ENCODE data around the gene PCNA. TPM values are rescaled to one million over a fixed set of nuclear protein-coding genes. Genes with fewer than 3 reads are reported as not detected.
"Not testable (repeated sequence)": the region's sequence is repeated elsewhere in the genome, so short reads cannot be mapped to it uniquely, and the experiment has no call there.

PCNA gene
- total RNA-seq, 1 donor from 2014 or later: 52.5 TPM

DNA sequence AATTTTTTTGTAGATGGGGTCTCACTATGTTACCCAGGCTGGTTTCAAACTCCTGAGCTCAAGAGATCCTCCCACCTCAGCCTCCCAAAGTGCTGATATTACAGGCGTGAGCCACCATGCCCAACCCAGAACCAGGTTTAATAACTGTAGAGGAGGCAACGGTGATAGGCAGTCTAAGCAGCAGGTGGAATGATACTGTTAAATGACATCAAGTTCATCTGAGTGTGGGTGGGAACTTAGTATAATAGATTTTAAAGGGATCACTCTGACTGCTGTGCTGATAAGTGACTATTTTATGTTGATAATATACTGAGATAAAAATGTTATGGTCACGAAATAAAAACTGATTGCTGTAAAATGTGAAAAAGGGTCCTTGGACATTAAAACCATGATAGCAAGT, 31.1 kb downstream of the PCNA start:
- H3K27ac ChIP-seq: no peak overlapping the region
- no peak overlapping the region for H3K4me3 ChIP-seq
- intact Hi-C loops (cut with DNase I): no loop called here
- no peak for DNase-seq (ENCODE audit: low spot score in 2 of 2)
- H3K36me3 ChIP-seq: peaks cover 0 to 4% of the 10 kb centered on the region in 2 donors
- TF ChIP-seq, protein P1, sequence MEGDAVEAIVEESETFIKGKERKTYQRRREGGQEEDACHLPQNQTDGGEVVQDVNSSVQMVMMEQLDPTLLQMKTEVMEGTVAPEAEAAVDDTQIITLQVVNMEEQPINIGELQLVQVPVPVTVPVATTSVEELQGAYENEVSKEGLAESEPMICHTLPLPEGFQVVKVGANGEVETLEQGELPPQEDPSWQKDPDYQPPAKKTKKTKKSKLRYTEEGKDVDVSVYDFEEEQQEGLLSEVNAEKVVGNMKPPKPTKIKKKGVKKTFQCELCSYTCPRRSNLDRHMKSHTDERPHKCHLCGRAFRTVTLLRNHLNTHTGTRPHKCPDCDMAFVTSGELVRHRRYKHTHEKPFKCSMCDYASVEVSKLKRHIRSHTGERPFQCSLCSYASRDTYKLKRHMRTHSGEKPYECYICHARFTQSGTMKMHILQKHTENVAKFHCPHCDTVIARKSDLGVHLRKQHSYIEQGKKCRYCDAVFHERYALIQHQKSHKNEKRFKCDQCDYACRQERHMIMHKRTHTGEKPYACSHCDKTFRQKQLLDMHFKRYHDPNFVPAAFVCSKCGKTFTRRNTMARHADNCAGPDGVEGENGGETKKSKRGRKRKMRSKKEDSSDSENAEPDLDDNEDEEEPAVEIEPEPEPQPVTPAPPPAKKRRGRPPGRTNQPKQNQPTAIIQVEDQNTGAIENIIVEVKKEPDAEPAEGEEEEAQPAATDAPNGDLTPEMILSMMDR (IDR thresholded peaks at IDR 0.05): no peak
- H3K4me1 ChIP-seq: no peaks in the 10 kb centered on the region
- H3K9me3 ChIP-seq: no peaks in the 10 kb centered on the region
- H3K27me3 ChIP-seq: no peaks in the 10 kb centered on the region

DNA sequence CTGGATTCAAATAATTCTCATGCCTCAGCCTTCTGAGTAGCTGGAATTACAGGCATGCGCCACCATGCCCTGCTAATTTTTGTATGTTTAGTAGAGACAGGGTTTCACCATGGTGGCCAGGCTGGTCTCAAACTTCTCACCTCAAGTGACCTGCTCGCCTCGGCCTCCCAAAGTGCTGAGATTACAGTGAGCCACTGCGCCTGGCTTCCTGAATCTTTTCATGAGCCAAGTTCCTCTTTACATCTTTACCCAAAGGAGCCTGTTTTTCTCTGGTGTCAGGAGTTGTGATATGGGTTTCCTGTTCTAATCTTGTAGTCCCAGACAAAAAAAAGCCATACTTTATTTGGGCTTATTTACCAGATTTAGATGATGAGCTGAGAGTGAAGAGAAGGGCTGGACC, 34.4 kb downstream of the PCNA start:
- Histone ChIP-seq H3K27me3 (no peaks in the 10 kb centered on the region), H3K9me3 (no peaks in the 10 kb centered on the region), H3K4me3 (no peak overlapping the region), H3K36me3 (no peaks in the 10 kb centered on the region), H3K27ac (no peak overlapping the region), H3K4me1 (no peaks in the 10 kb centered on the region)
- no peak for DNase-seq (ENCODE audit: low spot score in 2 of 2)
- intact Hi-C loops (cut with DNase I): no loop called here
- TF ChIP-seq, protein P1 (IDR thresholded peaks at IDR 0.05): no peak

DNA sequence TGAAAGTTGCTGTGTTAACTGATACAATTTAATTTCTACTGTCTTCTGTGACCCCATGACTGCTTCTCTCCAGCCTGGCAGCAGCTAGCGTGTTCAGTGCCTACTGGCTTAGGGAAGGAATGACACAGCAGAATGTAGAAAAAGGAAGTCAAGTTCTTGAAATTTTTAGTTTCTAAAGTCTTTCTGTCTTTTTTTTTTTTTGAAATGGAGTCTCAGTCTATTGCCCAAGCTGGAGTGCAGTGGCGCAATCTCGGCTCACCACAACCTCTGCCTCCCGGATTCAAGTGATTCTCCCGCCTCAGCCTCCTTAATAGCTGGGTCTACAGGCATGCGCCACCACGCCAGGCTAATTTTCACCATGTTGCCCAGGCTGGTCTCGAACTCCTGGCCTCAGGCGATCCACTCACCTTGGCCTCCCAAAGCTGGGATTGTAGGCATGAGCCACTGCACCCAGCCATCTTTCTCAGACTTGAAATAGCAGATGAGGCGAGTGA, 39.3 kb downstream of the PCNA start:
- Histone ChIP-seq H3K27ac (peak overlapping the region; percentile 52 to 66), H3K27me3 (no peaks in the 10 kb centered on the region), H3K9me3 (no peaks in the 10 kb centered on the region), H3K4me1 (peaks cover 0 to 2% of the 10 kb centered on the region in 2 donors), H3K4me3 (no peak overlapping the region), H3K36me3 (no peaks in the 10 kb centered on the region)
- TF ChIP-seq, protein P1 (IDR thresholded peaks at IDR 0.05): no peak
- DNase-seq (ENCODE audit: low spot score in 2 of 2): peak; percentile 18 to 81
- intact Hi-C loops (cut with DNase I): no loop called here

DNA sequence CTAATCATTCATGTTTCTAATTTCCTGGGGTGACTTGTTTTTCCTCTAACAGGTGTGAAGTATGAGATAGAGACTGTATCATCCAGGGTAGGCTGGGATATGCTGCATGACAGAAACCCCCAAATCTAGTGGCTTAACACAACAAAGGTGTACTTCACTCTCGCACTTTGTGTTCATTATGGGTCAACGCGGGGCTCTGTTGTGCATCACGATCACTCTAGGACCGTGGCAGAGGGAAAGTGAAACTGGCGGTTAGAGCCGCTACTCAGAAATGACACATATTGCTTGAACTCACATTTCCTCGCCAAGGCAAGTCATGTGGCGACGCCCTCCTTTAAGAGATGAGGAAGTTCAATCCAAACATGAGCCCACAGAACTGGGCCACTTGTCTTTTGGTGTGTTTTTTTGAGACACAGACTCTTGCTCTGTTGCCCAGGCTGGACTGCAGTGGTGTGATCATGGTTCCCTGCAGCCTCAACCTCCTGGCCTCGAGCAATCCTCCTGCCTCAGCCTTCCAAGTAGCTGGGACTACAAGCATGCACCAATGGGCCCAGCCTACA, 41.3 kb downstream of the PCNA start:
- TF ChIP-seq, protein P1 (IDR thresholded peaks at IDR 0.05): no peak
- peak overlapping the region; percentile 54 to 67 for H3K27ac ChIP-seq
- peak overlapping the region in 1 of 2 donors; percentile 19 for H3K4me3 ChIP-seq
- H3K36me3 ChIP-seq: no peaks in the 10 kb centered on the region
- H3K9me3 ChIP-seq: no peaks in the 10 kb centered on the region
- H3K4me1 ChIP-seq: peaks cover 5 to 6% of the 10 kb centered on the region in 2 donors
- H3K27me3 ChIP-seq: no peaks in the 10 kb centered on the region
- intact Hi-C loops (cut with DNase I): no loop called here
- DNase-seq (ENCODE audit: low spot score in 2 of 2): peak; percentile 45 to 85

DNA sequence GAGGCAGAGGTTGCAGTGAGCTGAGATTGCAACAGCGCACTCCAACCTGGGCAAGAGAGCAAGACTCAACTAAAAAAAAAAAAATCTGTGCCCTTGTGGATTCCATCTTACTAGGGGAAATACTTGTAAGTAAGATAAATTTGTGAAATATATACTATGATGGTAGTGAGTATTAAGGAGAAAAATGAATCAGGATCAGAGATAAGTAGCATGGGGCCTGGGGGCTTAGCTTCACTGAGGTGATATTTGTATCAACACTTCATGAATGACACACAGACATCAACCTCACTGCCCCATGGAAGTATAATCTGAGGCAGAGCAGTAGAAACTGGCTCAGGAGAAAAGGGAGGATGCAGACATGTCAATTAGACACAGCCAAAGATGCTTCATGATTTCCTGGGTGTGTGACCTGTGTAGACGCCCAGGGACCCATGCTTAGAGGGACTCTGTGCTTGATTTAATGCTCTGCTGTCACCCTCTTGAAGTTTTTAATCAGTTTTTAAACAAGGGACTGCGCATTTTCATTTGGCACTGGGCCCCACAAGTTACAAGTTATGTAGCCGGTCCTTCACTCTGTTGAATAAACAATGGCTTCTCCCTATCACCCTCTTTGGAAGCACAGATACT, 41.9 kb downstream of the PCNA start:
- DNase-seq (ENCODE audit: low spot score in 2 of 2): no peak
- peak overlapping the region in 1 of 2 donors; percentile 19 for H3K4me3 ChIP-seq

DNA sequence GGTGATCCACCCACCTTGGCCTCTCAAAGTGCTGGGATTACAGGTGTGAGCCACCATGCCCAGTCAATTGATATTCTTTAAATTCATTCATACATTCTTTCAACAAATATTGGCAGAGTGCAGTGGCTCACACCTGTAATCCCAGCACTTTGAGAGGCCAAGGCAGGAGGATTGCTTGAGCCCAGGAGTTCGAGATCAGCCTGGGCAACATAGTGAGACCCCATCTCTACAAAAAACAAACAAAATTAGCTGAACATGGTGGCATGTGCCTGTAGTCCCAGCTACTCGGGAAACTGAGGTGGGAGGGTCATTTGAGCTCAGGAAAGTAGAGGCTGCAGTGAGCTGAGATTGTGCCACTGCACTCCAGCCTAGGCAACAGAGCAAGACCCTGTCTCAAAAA, 42.8 kb downstream of the PCNA start:
- H3K36me3 ChIP-seq; DNase-seq (ENCODE audit: low spot score in 2 of 2); H3K27ac ChIP-seq; intact Hi-C loops (cut with DNase I); H3K27me3 ChIP-seq; H3K9me3 ChIP-seq; H3K4me3 ChIP-seq: not testable (repeated sequence)
- peaks cover 12% of the 10 kb centered on the region in 2 donors for H3K4me1 ChIP-seq

More for the DNA sequence above, 41.9 kb downstream of the PCNA start:
- peaks cover 10% of the 10 kb centered on the region in 2 donors for H3K4me1 ChIP-seq
- H3K27ac ChIP-seq: peak overlapping the region; percentile 54 to 67
- TF ChIP-seq, protein P1 (IDR thresholded peaks at IDR 0.05): no peak
- H3K27me3 ChIP-seq: no peaks in the 10 kb centered on the region
- no peaks in the 10 kb centered on the region for H3K9me3 ChIP-seq
- no peaks in the 10 kb centered on the region for H3K36me3 ChIP-seq
- intact Hi-C loops (cut with DNase I): no loop called here
